OCI-LY7 (cell line): ENCODE results near the gene RIOK3.

Experiments used
- EZH2phosphoT487 ChIP-seq: fragments of 200-600 bp; sonication (generic); IDR thresholded peaks from 2 replicates; pipeline ENCODE4 v1.6.1; 2018; ENCODE audit warnings: low read depth, borderline replicate concordance, mild to moderate bottlenecking, mixed run types, antibody characterized with exemption, low read length, moderate library complexity, mixed read lengths
- TF ChIP-seq, protein P1 (sequence below): fragments of 200-600 bp; sonication (generic); conservative IDR thresholded peaks from 2 replicates; pipeline ENCODE4 v1.5.1; 2014; ENCODE audit warnings: mild to moderate bottlenecking, antibody characterized with exemption, low read length, moderate library complexity, mixed read lengths

DNA sequence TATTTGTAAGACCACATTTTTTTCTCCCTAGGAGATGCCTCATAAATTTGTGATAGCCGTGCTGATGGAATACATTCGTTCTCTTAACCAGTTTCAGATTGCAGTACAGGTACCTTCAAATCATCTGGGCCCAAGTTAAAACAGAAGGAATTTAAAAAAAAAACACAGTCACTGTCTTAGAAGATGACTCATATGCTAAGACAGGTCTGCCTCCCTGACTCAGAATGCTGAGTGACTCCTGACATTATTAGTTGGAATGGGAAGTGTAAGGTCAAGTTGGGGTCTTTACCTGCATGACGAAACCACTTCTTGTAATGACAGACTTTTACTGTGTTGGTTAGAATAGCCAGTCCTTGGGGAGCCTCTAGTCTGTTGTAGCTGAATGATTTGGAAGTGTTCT is 76.5 kb downstream of the RIOK3 start:
- TF ChIP-seq, protein P1, sequence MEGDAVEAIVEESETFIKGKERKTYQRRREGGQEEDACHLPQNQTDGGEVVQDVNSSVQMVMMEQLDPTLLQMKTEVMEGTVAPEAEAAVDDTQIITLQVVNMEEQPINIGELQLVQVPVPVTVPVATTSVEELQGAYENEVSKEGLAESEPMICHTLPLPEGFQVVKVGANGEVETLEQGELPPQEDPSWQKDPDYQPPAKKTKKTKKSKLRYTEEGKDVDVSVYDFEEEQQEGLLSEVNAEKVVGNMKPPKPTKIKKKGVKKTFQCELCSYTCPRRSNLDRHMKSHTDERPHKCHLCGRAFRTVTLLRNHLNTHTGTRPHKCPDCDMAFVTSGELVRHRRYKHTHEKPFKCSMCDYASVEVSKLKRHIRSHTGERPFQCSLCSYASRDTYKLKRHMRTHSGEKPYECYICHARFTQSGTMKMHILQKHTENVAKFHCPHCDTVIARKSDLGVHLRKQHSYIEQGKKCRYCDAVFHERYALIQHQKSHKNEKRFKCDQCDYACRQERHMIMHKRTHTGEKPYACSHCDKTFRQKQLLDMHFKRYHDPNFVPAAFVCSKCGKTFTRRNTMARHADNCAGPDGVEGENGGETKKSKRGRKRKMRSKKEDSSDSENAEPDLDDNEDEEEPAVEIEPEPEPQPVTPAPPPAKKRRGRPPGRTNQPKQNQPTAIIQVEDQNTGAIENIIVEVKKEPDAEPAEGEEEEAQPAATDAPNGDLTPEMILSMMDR, result no peak
- TF ChIP-seq EZH2phosphoT487, result no peak
